Stomach (tissue), 9 donors: ENCODE results near the gene WDR4. TPM values are rescaled to one million over a fixed set of nuclear protein-coding genes. Genes with fewer than 3 reads are reported as not detected.

Source experiments
- DNase-seq, 2 donors: peaks; one replicate each; pipeline versions ENCODE4 v3.0.0 to v3.0.0-alpha.2; 2013 to 2019
- H3K27ac ChIP-seq, 5 donors: fragments of 200-600 bp in 4 of 5; sonication (generic) in 4 of 5; one replicate each; pipeline ENCODE4 v1.5.1; 2013 to 2019; ENCODE audit warnings: mild to moderate bottlenecking in 1 of 5, moderate library complexity in 1 of 5
- H3K27me3 ChIP-seq, 3 donors: fragments of 200-600 bp; sonication (generic); one replicate each; pipeline ENCODE4 v1.5.1; 2017 to 2019; ENCODE audit warnings: mixed run types in 1 of 3
- H3K36me3 ChIP-seq, 4 donors: fragments of 200-600 bp; sonication (generic); 1 replicate in 3 of 4; 2 replicates in 1 of 4; pipeline ENCODE4 v1.5.1; 2016 to 2019
- H3K4me1 ChIP-seq, 4 donors: fragments of 200-600 bp; sonication (generic); one replicate each; pipeline ENCODE4 v1.5.1; 2016 to 2019
- H3K4me3 ChIP-seq, 4 donors: fragments of 200-600 bp; sonication (generic) in 3 of 4; one replicate each; pipeline ENCODE4 v1.5.1; 2016 to 2019; ENCODE audit warnings: mild to moderate bottlenecking in 1 of 4
- H3K9me3 ChIP-seq, 4 donors: fragments of 200-600 bp; sonication (generic); one replicate each; pipeline ENCODE4 v1.5.1; 2016 to 2019
- EP300 ChIP-seq: sonication (generic); formaldehyde crosslinking; IDR thresholded peaks from one replicate; pipeline ENCODE4 v1.6.1; 2017; ENCODE audit warnings: antibody characterized with exemption
- POLR2A ChIP-seq, 4 donors: fragments of 450-650 bp; IDR thresholded peaks; one replicate each; pipeline ENCODE4 v1.6.1; 2016; ENCODE audit warnings: antibody characterized with exemption in 4 of 4, control low read depth in 2 of 4, mild to moderate bottlenecking in 1 of 4, moderate library complexity in 1 of 4
- POLR2AphosphoS5 ChIP-seq, 3 donors: sonication (generic); formaldehyde crosslinking; IDR thresholded peaks; one replicate each; pipeline ENCODE4 v1.6.1; 2016; ENCODE audit warnings: antibody characterized with exemption in 3 of 3
- WGBS, 5 donors: extraction: QIAGEN DNeasy Blood & Tissue Kit in 3 of 5; methylation state at CpG; one replicate each; pipeline versions ENCODE4 v1.1.5 to v1.1.7; 2013 to 2018; 5-methylcytosine and 5-hydroxymethylcytosine counted together
- intact Hi-C: fragments of 100-400 bp; cut with DNase I; formaldehyde crosslinking; loops from one replicate; pipeline ENCODE4 v1.15.1; 2023; ENCODE audit warnings: low total_unique reads
- polyA plus RNA-seq, 3 donors: library from polyadenylated mRNA; stranded (reverse); fragments of 200-250 nt; gene quantifications; one replicate each; pipeline ENCODE4 v1.2.3, GENCODE V29; 2013
- total RNA-seq, 5 donors: library from RNA; depleted of rRNA; stranded (reverse); fragments of >200 nt; gene quantifications; one replicate each; pipeline versions ENCODE4 v1.1.0 to v1.2.3, GENCODE V29; 2014 to 2016
- TF ChIP-seq, protein P1 (sequence below), 7 experiments: fragments of 450-650 bp in 4 of 7; fragments of 200-600 bp in 3 of 7; sonication (generic) in 3 of 7; IDR thresholded peaks; one replicate each; pipeline ENCODE4 v1.5.1; 2016 to 2019; ENCODE audit warnings: antibody characterized with exemption in 7 of 7, control low read depth in 2 of 7, mild to moderate bottlenecking in 1 of 7
- donor health status: healthy with polysubstance abuse.
- donor health status: Bipolar disorder and iron deficiency.
- donor health status: healthy.

Gene WDR4
- total and polyA plus RNA-seq, 8 donors, result 7.5 to 285 (median 9.5) TPM

GRCh38 chr21:42903817-42904216, 24.5 kb upstream of the WDR4 start:
- Histone ChIP-seq H3K4me3 (no peak overlapping the region), H3K27ac (no peak overlapping the region), H3K36me3 (peaks cover 28 to 100% (median 99%) of the 10 kb centered on the region in 4 donors), H3K4me1 (peaks cover 0 to 22% (median 8%) of the 10 kb centered on the region in 4 donors), H3K27me3 (no peaks in the 10 kb centered on the region), H3K9me3 (no peaks in the 10 kb centered on the region)
- intact Hi-C loops, result no loop called here
- WGBS, 5 donors, result 92 to 98% (median 96%) methylated on average over 11 of the region's 11 CpGs
- no peak for TF ChIP-seq POLR2A (IDR thresholded peaks at IDR 0.05)
- DNase-seq, result no peak

DNA sequence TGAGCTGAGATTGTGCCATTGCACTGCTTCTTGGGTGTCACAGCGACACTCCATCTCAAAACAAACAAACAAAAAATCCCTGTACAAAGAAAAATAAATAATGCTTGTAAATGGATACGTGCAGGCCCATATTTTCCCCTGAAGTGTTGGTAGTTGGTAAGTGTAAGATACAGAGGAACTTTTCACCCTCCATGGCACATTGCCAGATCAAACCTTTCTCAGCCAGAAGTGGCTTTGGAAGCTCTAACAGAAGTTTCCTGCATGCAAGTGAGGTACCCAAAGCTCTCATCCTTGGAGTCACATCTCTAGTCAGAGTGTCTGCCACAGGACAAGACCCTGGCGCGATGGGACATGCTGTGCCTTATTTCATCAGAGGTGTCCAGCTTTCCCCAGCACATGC, 21.1 kb upstream of the WDR4 start:
- no peaks in the 10 kb centered on the region for H3K9me3 ChIP-seq
- H3K4me1 ChIP-seq, result peaks cover 0 to 48% (median 12%) of the 10 kb centered on the region in 4 donors
- H3K27me3 ChIP-seq, result no peaks in the 10 kb centered on the region
- H3K36me3 ChIP-seq, result peaks cover 38 to 91% (median 90%) of the 10 kb centered on the region in 4 donors
- intact Hi-C loops, result no loop called here
- DNase-seq, result peak in 1 of 2 donors; percentile 21
- no peak for TF ChIP-seq POLR2A (IDR thresholded peaks at IDR 0.05)
- TF ChIP-seq POLR2AphosphoS5 (IDR thresholded peaks at IDR 0.05), result no peak
- no peak for TF ChIP-seq EP300
- TF ChIP-seq, protein P1, sequence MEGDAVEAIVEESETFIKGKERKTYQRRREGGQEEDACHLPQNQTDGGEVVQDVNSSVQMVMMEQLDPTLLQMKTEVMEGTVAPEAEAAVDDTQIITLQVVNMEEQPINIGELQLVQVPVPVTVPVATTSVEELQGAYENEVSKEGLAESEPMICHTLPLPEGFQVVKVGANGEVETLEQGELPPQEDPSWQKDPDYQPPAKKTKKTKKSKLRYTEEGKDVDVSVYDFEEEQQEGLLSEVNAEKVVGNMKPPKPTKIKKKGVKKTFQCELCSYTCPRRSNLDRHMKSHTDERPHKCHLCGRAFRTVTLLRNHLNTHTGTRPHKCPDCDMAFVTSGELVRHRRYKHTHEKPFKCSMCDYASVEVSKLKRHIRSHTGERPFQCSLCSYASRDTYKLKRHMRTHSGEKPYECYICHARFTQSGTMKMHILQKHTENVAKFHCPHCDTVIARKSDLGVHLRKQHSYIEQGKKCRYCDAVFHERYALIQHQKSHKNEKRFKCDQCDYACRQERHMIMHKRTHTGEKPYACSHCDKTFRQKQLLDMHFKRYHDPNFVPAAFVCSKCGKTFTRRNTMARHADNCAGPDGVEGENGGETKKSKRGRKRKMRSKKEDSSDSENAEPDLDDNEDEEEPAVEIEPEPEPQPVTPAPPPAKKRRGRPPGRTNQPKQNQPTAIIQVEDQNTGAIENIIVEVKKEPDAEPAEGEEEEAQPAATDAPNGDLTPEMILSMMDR (IDR thresholded peaks at IDR 0.05), result no peak
- no peak overlapping the region for H3K27ac ChIP-seq
- no peak overlapping the region for H3K4me3 ChIP-seq
- 59 to 82% (median 77%) methylated on average over 3 to 4 of the region's 4 CpGs for WGBS, 5 donors

- peaks cover 15 to 26% (median 21%) of the 10 kb centered on the region in 4 donors for H3K36me3 ChIP-seq
- H3K9me3 ChIP-seq, result no peaks in the 10 kb centered on the region
- intact Hi-C loops, result no loop called here
- peak; percentile 100 for DNase-seq
- peak within 1 kb of the TSS; percentile 92 to 99 (median 97) for H3K27ac ChIP-seq
- TF ChIP-seq EP300 (no peak), POLR2AphosphoS5 (IDR thresholded peaks at IDR 0.05) (peak; percentile 77 to 97 (median 97)), POLR2A (IDR thresholded peaks at IDR 0.05) (peak in 2 of 4 donors; percentile 27 to 86)
- TF ChIP-seq, protein P1 (IDR thresholded peaks at IDR 0.05), result peak in 1 of 7 experiments; percentile 13
- H3K4me3 ChIP-seq, result peak within 1 kb of the TSS; percentile 75 to 96 (median 91)
- H3K4me1 ChIP-seq, result peaks cover 4 to 46% (median 24%) of the 10 kb centered on the region in 4 donors
- H3K27me3 ChIP-seq, result no peaks in the 10 kb centered on the region
- 0 to 1% (median 0%) methylated on average over 16 to 87 of the region's 87 CpGs for WGBS, 5 donors
Measured at GRCh38 chr21:42892931-42893755, 13.8 kb upstream of the WDR4 start, which contains the start of gene NDUFV3. TSS of gene NDUFV3 (plus strand) at chr21:42893309. CDS start at chr21:42893334, 25 bp downstream.

GRCh38 chr21:42892582-42892930, 13.2 kb upstream of the WDR4 start:
- intact Hi-C loops, result no loop called here
- no peaks in the 10 kb centered on the region for H3K9me3 ChIP-seq
- TF ChIP-seq, protein P1 (IDR thresholded peaks at IDR 0.05), result no peak
- no peak for TF ChIP-seq EP300
- no peak for TF ChIP-seq POLR2A (IDR thresholded peaks at IDR 0.05)
- TF ChIP-seq POLR2AphosphoS5 (IDR thresholded peaks at IDR 0.05), result no peak
- no peak for DNase-seq
- peak overlapping the region; percentile 92 to 99 (median 97) for H3K27ac ChIP-seq
- peak overlapping the region; percentile 75 to 96 (median 91) for H3K4me3 ChIP-seq
- no peaks in the 10 kb centered on the region for H3K27me3 ChIP-seq
- WGBS, 5 donors, result 2 to 13% (median 7%) methylated on average over 16 to 18 of the region's 18 CpGs
- H3K36me3 ChIP-seq, result peaks cover 10 to 20% (median 15%) of the 10 kb centered on the region in 4 donors
- peaks cover 4 to 41% (median 22%) of the 10 kb centered on the region in 4 donors for H3K4me1 ChIP-seq
